Right lobe of liver (tissue), 5 donors: ENCODE data around the gene NUTF2. TPM values are rescaled to one million over a fixed set of nuclear protein-coding genes. Genes with fewer than 3 reads are reported as not detected.

ENCODE experiments used
- small RNA-seq, 2 experiments: library from RNA; depleted of rRNA; stranded (forward); fragments of <200 nt; gene quantifications; one replicate each; pipeline ENCODE3, GENCODE V24; 2016
- total RNA-seq, 6 experiments: library from RNA; depleted of rRNA in 2 of 6; stranded (reverse); fragments of >200 nt in 2 of 6; fragmentation: NEBNext Ultra II Directional in 3 of 6; extraction: Animal tissue kit (Norgen Biotek cat#: 25700) in 3 of 6; gene quantifications; one replicate each; pipeline versions ENCODE4 v1.1.0 to v1.2.4, GENCODE V29; 2016 to 2023
- donor health status: DM: no; HTN: no; CAD: no.
- donor health status: DM: no; HTN: no; CAD: no.
- donor health status: DM: no; HTN: yes; CAD: no.
- donor health status: DM: no; HTN: yes; CAD: no.

NUTF2 gene
- total RNA-seq, 6 experiments from 2014 or later, result 23.4 to 67.8 (median 33.9) TPM

Small RNA genes within 50 kb of the gene (small RNA-seq; reads per million reads assigned to genes)
- 0 reads per million in 2 experiments for gene AC040162.2
- gene NRN1L, result 0 reads per million in 2 experiments

Other genes with a start within 250 kb of the NUTF2 start
- gene CARMIL2, start 201.8 kb upstream of the NUTF2 start, total RNA-seq, result 1 to 10 TPM in 3 of 6 experiments, under 1 TPM in 3; 0.39 to 3.4 (median 0.88) TPM
- gene ACD, start 186.7 kb upstream of the NUTF2 start, total RNA-seq, result 1 to 10 TPM; 4.0 to 8.2 (median 5.9) TPM
- 1 to 10 TPM; 1.3 to 4.8 (median 2.6) TPM for gene PARD6A, start 186.0 kb upstream of the NUTF2 start, total RNA-seq
- 1 to 10 TPM; 4.4 to 8.9 (median 7.3) TPM for gene ENKD1, start 180.2 kb upstream of the NUTF2 start, total RNA-seq
- gene C16orf86, start 180.1 kb upstream of the NUTF2 start, total RNA-seq, result 1 to 10 TPM; 1.4 to 4.3 (median 2.5) TPM
- 10 to 100 TPM; 19.7 to 39.7 (median 24.6) TPM for gene GFOD2, start 127.6 kb upstream of the NUTF2 start, total RNA-seq
- gene RANBP10, start 40.4 kb upstream of the NUTF2 start, total RNA-seq, result 10 to 100 TPM; 15.1 to 38.4 (median 22.7) TPM
- gene TSNAXIP1, start 40.0 kb upstream of the NUTF2 start, total RNA-seq, result 1 to 10 TPM in 3 of 6 experiments, under 1 TPM in 3; 0.42 to 1.2 (median 0.99) TPM
- gene THAP11, start 4.6 kb upstream of the NUTF2 start, total RNA-seq, result 10 to 100 TPM in 4 of 6 experiments, 1 to 10 TPM in 2; 8.9 to 23.9 (median 11.7) TPM
- 10 to 100 TPM; 12.2 to 21.1 (median 18.2) TPM for gene CENPT, start 760 bp downstream of the NUTF2 start, total RNA-seq
- 10 to 100 TPM; 16.2 to 25.4 (median 19.5) TPM for gene EDC4, start 26.1 kb downstream of the NUTF2 start, total RNA-seq
- gene NRN1L, start 38.0 kb downstream of the NUTF2 start, total RNA-seq, result under 1 TPM in 1 of 6 experiments, not detected in 5; 0.84 TPM
- gene PSKH1, start 46.3 kb downstream of the NUTF2 start, total RNA-seq, result 10 to 100 TPM in 4 of 6 experiments, 1 to 10 TPM in 2; 6.7 to 22.6 (median 13.2) TPM
- gene CTRL, start 84.9 kb downstream of the NUTF2 start, total RNA-seq, result under 1 TPM in 3 of 6 experiments, not detected in 3; 0.12 to 0.49 (median 0.44) TPM
- 10 to 100 TPM; 19.0 to 39.6 (median 22.7) TPM for gene PSMB10, start 89.9 kb downstream of the NUTF2 start, total RNA-seq
- 100 to 1,000 TPM in 4 of 6 experiments, 10 to 100 TPM in 2; 29.4 to 207 (median 137) TPM for gene LCAT, start 97.2 kb downstream of the NUTF2 start, total RNA-seq
- gene SLC12A4, start 121.7 kb downstream of the NUTF2 start, total RNA-seq, result 10 to 100 TPM; 17.2 to 40.0 (median 21.9) TPM
- gene DPEP3, start 133.6 kb downstream of the NUTF2 start, total RNA-seq, result under 1 TPM in 1 of 6 experiments, not detected in 5; 0.10 TPM
- 1 to 10 TPM in 5 of 6 experiments, under 1 TPM in 1; 0.93 to 2.3 (median 1.6) TPM for gene DPEP2, start 152.6 kb downstream of the NUTF2 start, total RNA-seq
- gene DPEP2NB, start 169.0 kb downstream of the NUTF2 start, total RNA-seq, result not detected
- 1 to 10 TPM; 5.4 to 10.0 (median 6.3) TPM for gene DDX28, start 176.3 kb downstream of the NUTF2 start, total RNA-seq
- gene DUS2, start 176.4 kb downstream of the NUTF2 start, total RNA-seq, result 10 to 100 TPM in 2 of 6 experiments, 1 to 10 TPM in 4; 7.9 to 16.4 (median 9.2) TPM
- gene NFATC3, start 238.4 kb downstream of the NUTF2 start, total RNA-seq, result 10 to 100 TPM; 19.9 to 30.1 (median 25.1) TPM